Lower leg skin (tissue), 4 donors: ENCODE measurements around the gene MYOT. TPM values are rescaled to one million over a fixed set of nuclear protein-coding genes. Genes with fewer than 3 reads are reported as not detected.

Experiments used
- DNase-seq, 2 donors: peaks; one replicate each; pipeline ENCODE4 v3.0.0-alpha.2; 2019; ENCODE audit warnings: low spot score in 2 of 2
- H3K4me3 ChIP-seq: fragments of 200-600 bp; sonication (generic); 2 replicates; pipeline ENCODE4 v1.5.1; 2017; ENCODE audit warnings: mild to moderate bottlenecking, low read depth; ENCODE audit not compliant: poor library complexity, severe bottlenecking
- POLR2A ChIP-seq, 2 donors: fragments of 450-650 bp; IDR thresholded peaks; one replicate each; pipeline ENCODE4 v1.6.1; 2016 to 2017; ENCODE audit warnings: antibody characterized with exemption in 2 of 2, mild to moderate bottlenecking in 1 of 2, moderate library complexity in 1 of 2
- WGBS, 2 donors: methylation state at CpG; one replicate each; pipeline ENCODE4 v1.1.5; 2018; 5-methylcytosine and 5-hydroxymethylcytosine counted together
- intact Hi-C: fragments of 100-400 bp; cut with DNase I; formaldehyde crosslinking; loops from one replicate; pipeline ENCODE4 v1.15.0; 2023; ENCODE audit warnings: low total_unique reads
- total RNA-seq, 4 donors: library from RNA; depleted of rRNA; stranded (reverse); fragments of >200 nt; gene quantifications; one replicate each; pipeline ENCODE4 v1.1.0, GENCODE V29; 2016
- TF ChIP-seq, protein P1 (sequence below), 3 donors: fragments of 450-650 bp; IDR thresholded peaks; one replicate each; pipeline ENCODE4 v1.5.1; 2016; ENCODE audit warnings: antibody characterized with exemption in 3 of 3, mild to moderate bottlenecking in 3 of 3, moderate library complexity in 2 of 3

MYOT gene
- total RNA-seq, 4 donors from 2014 or later = 0.08 to 3.2 (median 1.2) TPM

DNA sequence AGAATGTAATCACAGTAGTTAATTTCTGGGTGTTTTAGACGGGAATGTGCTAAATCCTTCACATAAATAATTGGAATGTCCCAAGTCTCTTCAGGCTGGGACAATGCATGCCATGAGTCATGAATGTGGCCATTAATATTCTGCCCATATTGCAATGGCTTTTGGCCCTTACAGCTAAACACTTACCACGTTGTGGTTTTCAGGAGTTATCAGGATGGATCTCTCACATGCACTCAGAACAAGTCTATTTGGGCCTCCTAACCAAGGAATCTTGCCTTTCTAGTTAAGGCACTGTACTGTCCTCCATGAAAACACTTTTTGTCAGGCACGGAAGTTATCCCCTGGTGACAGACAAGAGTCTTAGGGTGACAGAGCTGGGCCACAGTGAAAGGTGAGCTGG is 54.3 kb downstream of the MYOT start:
- TF ChIP-seq POLR2A (IDR thresholded peaks at IDR 0.05) = no peak
- TF ChIP-seq, protein P1, sequence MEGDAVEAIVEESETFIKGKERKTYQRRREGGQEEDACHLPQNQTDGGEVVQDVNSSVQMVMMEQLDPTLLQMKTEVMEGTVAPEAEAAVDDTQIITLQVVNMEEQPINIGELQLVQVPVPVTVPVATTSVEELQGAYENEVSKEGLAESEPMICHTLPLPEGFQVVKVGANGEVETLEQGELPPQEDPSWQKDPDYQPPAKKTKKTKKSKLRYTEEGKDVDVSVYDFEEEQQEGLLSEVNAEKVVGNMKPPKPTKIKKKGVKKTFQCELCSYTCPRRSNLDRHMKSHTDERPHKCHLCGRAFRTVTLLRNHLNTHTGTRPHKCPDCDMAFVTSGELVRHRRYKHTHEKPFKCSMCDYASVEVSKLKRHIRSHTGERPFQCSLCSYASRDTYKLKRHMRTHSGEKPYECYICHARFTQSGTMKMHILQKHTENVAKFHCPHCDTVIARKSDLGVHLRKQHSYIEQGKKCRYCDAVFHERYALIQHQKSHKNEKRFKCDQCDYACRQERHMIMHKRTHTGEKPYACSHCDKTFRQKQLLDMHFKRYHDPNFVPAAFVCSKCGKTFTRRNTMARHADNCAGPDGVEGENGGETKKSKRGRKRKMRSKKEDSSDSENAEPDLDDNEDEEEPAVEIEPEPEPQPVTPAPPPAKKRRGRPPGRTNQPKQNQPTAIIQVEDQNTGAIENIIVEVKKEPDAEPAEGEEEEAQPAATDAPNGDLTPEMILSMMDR (IDR thresholded peaks at IDR 0.05) = no peak
- DNase-seq = no peak
- H3K4me3 ChIP-seq = no peak overlapping the region
- intact Hi-C loops = no loop called here
- whole genome bisulfite sequencing, 2 donors = 50 to 53% methylated on average over 3 of the region's 3 CpGs

GRCh38 chr5:137923856-137924255 is 56.2 kb downstream of the MYOT start:
- 69 to 74% methylated on average over 4 of the region's 4 CpGs for WGBS, 2 donors
- no peak for DNase-seq
- TF ChIP-seq POLR2A (IDR thresholded peaks at IDR 0.05) = no peak
- TF ChIP-seq, protein P1 (IDR thresholded peaks at IDR 0.05) = no peak
- H3K4me3 ChIP-seq = no peak overlapping the region
- intact Hi-C loops = no loop called here

GRCh38 chr5:137932800-137933199 is 65.1 kb downstream of the MYOT start:
- no peak overlapping the region for H3K4me3 ChIP-seq
- TF ChIP-seq POLR2A (IDR thresholded peaks at IDR 0.05) = no peak
- TF ChIP-seq, protein P1 (IDR thresholded peaks at IDR 0.05) = no peak
- no peak for DNase-seq
- WGBS, 2 donors = 65 to 70% methylated on average over 3 of the region's 3 CpGs
- intact Hi-C loops = no loop called here

DNA sequence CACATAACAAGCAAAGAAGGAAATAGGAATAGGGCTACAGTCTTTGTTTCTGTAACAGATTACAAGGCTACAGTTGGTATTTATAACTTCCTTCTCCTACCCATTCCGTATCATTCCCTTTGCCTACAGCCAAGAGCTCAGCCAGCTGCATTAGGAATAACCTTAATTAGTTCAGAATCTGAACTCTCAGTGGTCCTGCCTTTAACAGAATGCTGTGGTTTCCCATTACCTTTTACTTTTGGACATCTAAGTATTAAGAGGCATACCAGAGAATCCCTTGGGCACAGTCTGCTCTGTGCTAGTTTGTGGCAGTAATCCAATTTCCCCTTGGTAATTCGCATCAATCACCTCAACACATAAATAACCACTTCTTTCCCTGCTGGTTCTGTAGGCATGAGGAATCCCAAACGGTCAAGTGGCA is 65.8 kb downstream of the MYOT start:
- no peak for DNase-seq
- intact Hi-C loops = no loop called here
- WGBS, 2 donors = 32 to 39% methylated on average over 3 of the region's 3 CpGs
- TF ChIP-seq, protein P1 (IDR thresholded peaks at IDR 0.05) = no peak
- TF ChIP-seq POLR2A (IDR thresholded peaks at IDR 0.05) = no peak
- H3K4me3 ChIP-seq = no peak overlapping the region

DNA sequence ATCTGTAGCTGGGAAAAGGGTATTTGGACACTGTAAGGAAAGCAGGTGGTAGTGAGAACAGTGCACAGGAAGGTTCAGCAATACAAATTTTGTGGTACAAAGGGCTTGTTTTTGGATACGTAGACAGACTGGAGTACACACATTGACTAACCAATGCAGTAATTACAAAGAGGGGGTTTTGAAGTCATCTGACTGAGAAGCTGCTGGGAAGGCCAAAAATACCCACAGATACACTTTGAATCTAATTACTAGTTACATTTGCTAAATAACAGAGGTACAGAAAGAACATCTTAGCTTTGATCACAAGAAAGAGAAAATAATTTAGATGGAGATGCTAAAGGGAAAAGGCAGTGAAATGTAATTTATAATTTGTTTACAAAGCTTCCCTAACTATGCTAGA is 67.5 kb downstream of the MYOT start:
- TF ChIP-seq, protein P1 (IDR thresholded peaks at IDR 0.05) = no peak
- no peak for TF ChIP-seq POLR2A (IDR thresholded peaks at IDR 0.05)
- H3K4me3 ChIP-seq = no peak overlapping the region
- DNase-seq = no peak
- intact Hi-C loops = no loop called here
- 86 to 96% methylated on average over 1 of the region's 1 CpG for WGBS, 2 donors

GRCh38 chr5:137935694-137936093 is 68.0 kb downstream of the MYOT start:
- intact Hi-C loops = no loop called here
- no peak overlapping the region for H3K4me3 ChIP-seq
- TF ChIP-seq, protein P1 (IDR thresholded peaks at IDR 0.05) = no peak
- TF ChIP-seq POLR2A (IDR thresholded peaks at IDR 0.05) = no peak
- no peak for DNase-seq
- 77 to 81% methylated on average over 3 of the region's 3 CpGs for WGBS, 2 donors
